H9 (cell line): ENCODE results near the gene SOWAHB. TPM values are rescaled to one million over a fixed set of nuclear protein-coding genes. Genes with fewer than 3 reads are reported as not detected.

Experiments used
- DNase-seq: peaks from one replicate; pipeline ENCODE4 v3.0.0-alpha.2; 2017
- H2AFZ ChIP-seq: one replicate; pipeline ENCODE4 v1.6.1; 2013; ENCODE audit warnings: mild to moderate bottlenecking, low read length, control low read depth, moderate library complexity
- H2AK5ac ChIP-seq: 2 replicates; pipeline ENCODE4 v1.6.1; 2013; ENCODE audit warnings: low read length, control low read depth, mixed read lengths; ENCODE audit not compliant: insufficient read length
- H2BK120ac ChIP-seq: one replicate; pipeline ENCODE4 v1.6.1; 2013; ENCODE audit warnings: low read depth, mild to moderate bottlenecking, low read length, control low read depth, inconsistent platforms; ENCODE audit not compliant: poor library complexity, severe bottlenecking
- H2BK12ac ChIP-seq: 2 replicates; pipeline ENCODE4 v1.6.1; 2013; ENCODE audit warnings: low read length, control low read depth, mixed read lengths, low read depth; ENCODE audit not compliant: insufficient read length
- H2BK15ac ChIP-seq: 2 replicates; pipeline ENCODE4 v1.6.1; 2013; ENCODE audit warnings: low read depth, low read length, control low read depth
- H2BK20ac ChIP-seq: one replicate; pipeline ENCODE4 v1.6.1; 2013; ENCODE audit warnings: low read depth, mild to moderate bottlenecking, low read length, control low read depth, inconsistent platforms; ENCODE audit not compliant: poor library complexity, severe bottlenecking
- H2BK5ac ChIP-seq: 2 replicates; pipeline ENCODE4 v1.6.1; 2013; ENCODE audit warnings: low read length, control low read depth, mixed read lengths; ENCODE audit not compliant: insufficient read length
- H3K14ac ChIP-seq: 2 replicates; pipeline ENCODE4 v1.6.1; 2013; ENCODE audit warnings: low read length, control low read depth; ENCODE audit not compliant: insufficient read depth
- H3K18ac ChIP-seq: 2 replicates; pipeline ENCODE4 v1.6.1; 2013; ENCODE audit warnings: low read depth, mild to moderate bottlenecking, mixed read lengths, low read length, control low read depth; ENCODE audit not compliant: insufficient read length
- H3K23ac ChIP-seq: 2 replicates; pipeline ENCODE4 v1.6.1; 2013; ENCODE audit warnings: low read length, control low read depth, mixed read lengths, low read depth; ENCODE audit not compliant: insufficient read length
- H3K23me2 ChIP-seq: 2 replicates; pipeline ENCODE4 v1.6.1; 2013; ENCODE audit warnings: low read depth, mild to moderate bottlenecking, mixed read lengths, low read length, control low read depth; ENCODE audit not compliant: insufficient read length, poor library complexity, severe bottlenecking
- H3K27ac ChIP-seq: 2 replicates; pipeline ENCODE4 v1.5.1; 2013; ENCODE audit warnings: low read length, control low read depth, mixed read lengths, low read depth; ENCODE audit not compliant: insufficient read length
- H3K27me3 ChIP-seq: 2 replicates; pipeline ENCODE4 v1.6.1; 2013; ENCODE audit warnings: low read length, control low read depth, inconsistent platforms; ENCODE audit not compliant: insufficient read depth
- H3K4ac ChIP-seq: 2 replicates; pipeline ENCODE4 v1.6.1; 2013; ENCODE audit warnings: low read depth, mild to moderate bottlenecking, control low read depth, inconsistent platforms, low read length, moderate library complexity
- H3K4me1 ChIP-seq: 2 replicates; pipeline ENCODE4 v1.6.1; 2013; ENCODE audit warnings: low read length, control low read depth, inconsistent platforms; ENCODE audit not compliant: insufficient read depth
- H3K4me2 ChIP-seq: 2 replicates; pipeline ENCODE4 v1.6.1; 2013; ENCODE audit warnings: low read length, control low read depth, mixed read lengths; ENCODE audit not compliant: insufficient read length, insufficient read depth
- H3K56ac ChIP-seq: 2 replicates; pipeline ENCODE4 v1.6.1; 2013; ENCODE audit warnings: low read depth, mild to moderate bottlenecking, mixed read lengths, low read length, control low read depth; ENCODE audit not compliant: insufficient read length
- H3K79me1 ChIP-seq: 2 replicates; pipeline ENCODE4 v1.6.1; 2013; ENCODE audit warnings: low read depth, mild to moderate bottlenecking, moderate library complexity, low read length, control low read depth, inconsistent platforms; ENCODE audit not compliant: insufficient read depth, poor library complexity, severe bottlenecking
- H3K79me2 ChIP-seq: 2 replicates; pipeline ENCODE4 v1.6.1; 2013; ENCODE audit warnings: low read length, control low read depth, inconsistent platforms; ENCODE audit not compliant: insufficient read depth
- H3K9ac ChIP-seq: 2 replicates; pipeline ENCODE4 v1.6.1; 2013; ENCODE audit warnings: low read length, control low read depth, mixed read lengths; ENCODE audit not compliant: insufficient read length; ENCODE audit errors: extremely low read depth
- H3K9me3 ChIP-seq: one replicate; pipeline ENCODE4 v1.6.1; 2013; ENCODE audit warnings: low read depth, low read length, inconsistent platforms; ENCODE audit not compliant: control insufficient read depth
- H3T11ph ChIP-seq: one replicate; pipeline ENCODE4 v1.6.1; 2013; ENCODE audit warnings: mild to moderate bottlenecking, low read length, control low read depth, inconsistent platforms
- H4K20me1 ChIP-seq: one replicate; pipeline ENCODE4 v1.6.1; 2013; ENCODE audit not compliant: control insufficient read depth, insufficient read length, insufficient read depth
- H4K5ac ChIP-seq: 2 replicates; pipeline ENCODE4 v1.6.1; 2013; ENCODE audit warnings: low read depth, mild to moderate bottlenecking, mixed read lengths, low read length, control low read depth; ENCODE audit not compliant: insufficient read length
- H4K8ac ChIP-seq: replicated peaks from 2 replicates; pipeline ENCODE4 v1.6.1; 2013; ENCODE audit warnings: low read length, control low read depth, mixed read lengths, low read depth; ENCODE audit not compliant: insufficient read length
- H4K91ac ChIP-seq: 2 replicates; pipeline ENCODE4 v1.6.1; 2013; ENCODE audit warnings: low read depth, mild to moderate bottlenecking, moderate library complexity, mixed read lengths, low read length, control low read depth; ENCODE audit not compliant: insufficient read length
- H3K27ac Mint-ChIP-seq, 3 experiments: 2 replicates in 2 of 3; 3 replicates in 1 of 3; pipeline ENCODE4 v1.8.0; 2020 to 2021; ENCODE audit warnings: mixed read lengths in 3 of 3, mild to moderate bottlenecking in 1 of 3, moderate library complexity in 1 of 3
- H3K27me3 Mint-ChIP-seq: 2 replicates; pipeline ENCODE4 v1.8.0; 2021; ENCODE audit warnings: low read depth, mild to moderate bottlenecking, moderate library complexity, mixed read lengths
- H3K36me3 Mint-ChIP-seq, 3 experiments: 2 replicates in 2 of 3; 3 replicates in 1 of 3; pipeline ENCODE4 v1.8.0; 2020 to 2021; ENCODE audit warnings: low read depth in 3 of 3, mixed read lengths in 3 of 3; ENCODE audit not compliant: insufficient read depth in 1 of 3
- H3K4me1 Mint-ChIP-seq, 2 experiments: 2 replicates each; pipeline ENCODE4 v1.8.0; 2020; ENCODE audit warnings: mixed read lengths in 2 of 2
- H3K4me3 Mint-ChIP-seq, 2 experiments: 2 replicates in 1 of 2; 3 replicates in 1 of 2; pipeline ENCODE4 v1.8.0; 2020 to 2021; ENCODE audit warnings: mild to moderate bottlenecking in 2 of 2, mixed read lengths in 2 of 2, moderate library complexity in 1 of 2
- H3K9me3 Mint-ChIP-seq, 2 experiments: 2 replicates in 1 of 2; 3 replicates in 1 of 2; pipeline ENCODE4 v1.8.0; 2020; ENCODE audit warnings: mild to moderate bottlenecking in 2 of 2, mixed read lengths in 2 of 2, moderate library complexity in 1 of 2
- WGBS: extraction: QIAGEN DNeasy Blood & Tissue Kit; methylation state at CpG from one replicate; pipeline ENCODE4 v1.1.7; 2013; ENCODE audit warnings: missing lambda C conversion rate, low lambda C conversion rate, mixed read lengths; ENCODE audit not compliant: insufficient read length; ENCODE audit errors: extremely low coverage; 5-methylcytosine and 5-hydroxymethylcytosine counted together
- total RNA-seq: library from RNA; stranded (reverse); gene quantifications from 2 replicates; pipeline ENCODE4 v1.2.1, GENCODE V29; 2021
- TF ChIP-seq, protein P1 (sequence below): fragments of 200-600 bp; sonication (generic); conservative IDR thresholded peaks from 3 replicates; pipeline ENCODE4 v1.8.0; 2021; ENCODE audit warnings: antibody characterized with exemption, mild to moderate bottlenecking

Gene SOWAHB
- total RNA-seq, 1 experiment from 2014 or later: 0.26 TPM

DNA sequence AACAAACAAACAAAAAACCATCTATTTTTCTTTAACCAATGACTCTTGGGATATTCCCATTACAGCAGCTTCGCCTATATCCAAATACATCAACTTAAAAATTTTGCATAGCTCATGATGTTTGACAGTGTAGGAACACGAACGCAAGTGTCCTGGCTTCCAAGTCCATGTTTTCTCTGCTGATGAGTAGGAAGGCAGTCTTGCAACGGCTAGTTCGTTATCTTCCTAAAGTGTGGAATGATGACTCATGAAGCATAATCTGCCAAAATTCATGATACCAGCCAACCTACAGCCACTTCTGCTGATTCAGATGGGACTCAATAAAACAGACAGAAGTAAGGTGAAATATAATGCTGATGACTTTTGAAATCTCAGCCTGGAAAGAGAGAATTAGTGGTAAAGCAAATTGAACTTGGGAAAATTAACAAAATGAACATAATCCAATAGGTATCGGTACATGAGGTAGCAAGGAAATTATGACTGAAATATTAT, 45.2 kb upstream of the SOWAHB start:
- Histone ChIP-seq H3K79me2 (no peaks in the 10 kb centered on the region), H4K20me1 (no peaks in the 10 kb centered on the region), H3K9me3 (no peaks in the 10 kb centered on the region), H3K56ac (no peak overlapping the region), H3T11ph (no peak overlapping the region), H3K23me2 (peaks cover 2% of the 10 kb centered on the region), H3K9ac (no peak overlapping the region), H2BK20ac (no peak overlapping the region), H2BK12ac (no peak overlapping the region), H3K4ac (no peak overlapping the region), H3K79me1 (no peaks in the 10 kb centered on the region), H3K4me1 (no peaks in the 10 kb centered on the region; the same call in 1 of the 2 replicates), H3K23ac (no peak overlapping the region), H2AFZ (no peak overlapping the region), H3K27ac (no peak overlapping the region), H4K91ac (no peak overlapping the region), H3K4me2 (no peak overlapping the region), H4K5ac (no peak overlapping the region), H2BK120ac (no peak overlapping the region), H2AK5ac (no peak overlapping the region), H3K27me3 (no peaks in the 10 kb centered on the region; the same call in 1 of the 2 replicates), H4K8ac (no peak overlapping the region), H2BK5ac (no peak overlapping the region), H3K18ac (no peak overlapping the region), H2BK15ac (no peak overlapping the region), H3K14ac (no peak overlapping the region)
- Mint-ChIP-seq H3K4me3 (no peak overlapping the region), H3K4me1 (peaks cover 2 to 3% of the 10 kb centered on the region in 2 experiments; a peak in 3 of 4 replicates), H3K27ac (no peak overlapping the region), H3K27me3 (peaks cover 9% of the 10 kb centered on the region), H3K9me3 (peaks cover 0 to 5% of the 10 kb centered on the region in 2 experiments; a peak in 3 of 5 replicates), H3K36me3 (peaks cover 0 to 11% (median 8%) of the 10 kb centered on the region in 3 experiments; a peak in 5 of 7 replicates)
- TF ChIP-seq, protein P1, sequence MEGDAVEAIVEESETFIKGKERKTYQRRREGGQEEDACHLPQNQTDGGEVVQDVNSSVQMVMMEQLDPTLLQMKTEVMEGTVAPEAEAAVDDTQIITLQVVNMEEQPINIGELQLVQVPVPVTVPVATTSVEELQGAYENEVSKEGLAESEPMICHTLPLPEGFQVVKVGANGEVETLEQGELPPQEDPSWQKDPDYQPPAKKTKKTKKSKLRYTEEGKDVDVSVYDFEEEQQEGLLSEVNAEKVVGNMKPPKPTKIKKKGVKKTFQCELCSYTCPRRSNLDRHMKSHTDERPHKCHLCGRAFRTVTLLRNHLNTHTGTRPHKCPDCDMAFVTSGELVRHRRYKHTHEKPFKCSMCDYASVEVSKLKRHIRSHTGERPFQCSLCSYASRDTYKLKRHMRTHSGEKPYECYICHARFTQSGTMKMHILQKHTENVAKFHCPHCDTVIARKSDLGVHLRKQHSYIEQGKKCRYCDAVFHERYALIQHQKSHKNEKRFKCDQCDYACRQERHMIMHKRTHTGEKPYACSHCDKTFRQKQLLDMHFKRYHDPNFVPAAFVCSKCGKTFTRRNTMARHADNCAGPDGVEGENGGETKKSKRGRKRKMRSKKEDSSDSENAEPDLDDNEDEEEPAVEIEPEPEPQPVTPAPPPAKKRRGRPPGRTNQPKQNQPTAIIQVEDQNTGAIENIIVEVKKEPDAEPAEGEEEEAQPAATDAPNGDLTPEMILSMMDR: no peak
- WGBS: no CpG with 5 or more reads among the region's 6 CpGs
- no peak for DNase-seq
